HG03457 (cell line): Measurements from ENCODE around the gene TMEM272.

Source experiments
- ATAC-seq: cut with Tn5 transposase; IDR thresholded peaks from one replicate; pipeline ENCODE4 v1.9.1; 2021; ENCODE audit warnings: moderate number of reproducible peaks; ENCODE audit not compliant: unreplicated experiment

The TMEM272 gene

DNA sequence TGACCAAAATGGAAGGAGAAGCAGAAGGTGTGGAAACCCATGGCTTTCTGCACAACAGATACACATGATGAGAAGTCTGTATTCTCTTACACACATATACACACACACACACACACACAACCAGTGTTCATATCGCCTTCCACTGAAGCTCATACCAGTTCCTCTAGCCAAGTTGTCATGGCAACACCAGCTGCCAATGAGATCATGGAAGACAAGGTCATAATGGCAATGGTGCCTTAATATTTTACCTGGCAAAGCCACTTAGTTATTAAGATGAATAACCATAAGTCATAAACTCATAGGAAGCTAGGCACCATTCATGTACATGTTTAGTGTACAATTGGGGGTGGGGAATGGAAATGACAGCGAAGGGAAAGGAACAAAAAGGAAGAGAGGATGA, 38.4 kb downstream of the TMEM272 start:
- no peak for ATAC-seq

DNA sequence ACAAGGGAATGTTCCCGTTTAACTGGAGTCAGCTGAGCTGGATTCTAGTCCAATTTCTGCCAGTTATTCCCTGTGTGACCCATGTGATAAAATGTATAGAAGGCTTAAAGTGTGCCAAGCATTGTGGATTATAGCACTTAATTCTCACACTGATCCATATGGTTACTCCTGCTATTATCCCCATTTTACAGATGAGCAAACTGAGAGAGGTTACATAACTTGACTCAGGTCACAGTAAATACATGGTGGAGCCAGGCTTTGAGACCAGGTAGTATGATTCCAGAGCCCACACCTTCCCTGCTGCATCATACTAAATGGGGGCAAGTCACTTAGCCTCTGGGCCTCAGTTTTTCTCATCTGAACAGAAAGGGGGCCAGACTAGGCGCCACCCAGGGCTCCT, 39.1 kb downstream of the TMEM272 start:
- no peak for ATAC-seq

DNA sequence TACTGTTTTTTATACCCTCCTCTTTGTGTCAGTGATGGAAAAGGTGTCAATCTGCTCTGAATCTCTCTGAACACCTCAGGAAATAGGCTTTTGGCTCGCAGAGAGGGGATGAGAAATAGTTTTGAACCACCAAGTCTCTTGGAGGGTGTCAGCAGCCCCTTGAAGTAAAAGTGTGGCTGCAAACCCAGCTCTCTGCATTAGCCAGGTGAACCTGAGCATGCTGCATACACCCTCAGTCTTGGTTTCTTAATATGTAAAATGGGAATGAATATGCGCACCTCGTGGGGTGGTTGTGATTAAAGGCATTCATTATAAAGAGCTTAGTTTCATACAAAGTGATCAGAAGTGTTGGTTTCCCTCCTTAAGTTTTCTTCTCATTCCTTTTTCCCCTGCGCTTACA, 39.7 kb downstream of the TMEM272 start:
- no peak for ATAC-seq

DNA sequence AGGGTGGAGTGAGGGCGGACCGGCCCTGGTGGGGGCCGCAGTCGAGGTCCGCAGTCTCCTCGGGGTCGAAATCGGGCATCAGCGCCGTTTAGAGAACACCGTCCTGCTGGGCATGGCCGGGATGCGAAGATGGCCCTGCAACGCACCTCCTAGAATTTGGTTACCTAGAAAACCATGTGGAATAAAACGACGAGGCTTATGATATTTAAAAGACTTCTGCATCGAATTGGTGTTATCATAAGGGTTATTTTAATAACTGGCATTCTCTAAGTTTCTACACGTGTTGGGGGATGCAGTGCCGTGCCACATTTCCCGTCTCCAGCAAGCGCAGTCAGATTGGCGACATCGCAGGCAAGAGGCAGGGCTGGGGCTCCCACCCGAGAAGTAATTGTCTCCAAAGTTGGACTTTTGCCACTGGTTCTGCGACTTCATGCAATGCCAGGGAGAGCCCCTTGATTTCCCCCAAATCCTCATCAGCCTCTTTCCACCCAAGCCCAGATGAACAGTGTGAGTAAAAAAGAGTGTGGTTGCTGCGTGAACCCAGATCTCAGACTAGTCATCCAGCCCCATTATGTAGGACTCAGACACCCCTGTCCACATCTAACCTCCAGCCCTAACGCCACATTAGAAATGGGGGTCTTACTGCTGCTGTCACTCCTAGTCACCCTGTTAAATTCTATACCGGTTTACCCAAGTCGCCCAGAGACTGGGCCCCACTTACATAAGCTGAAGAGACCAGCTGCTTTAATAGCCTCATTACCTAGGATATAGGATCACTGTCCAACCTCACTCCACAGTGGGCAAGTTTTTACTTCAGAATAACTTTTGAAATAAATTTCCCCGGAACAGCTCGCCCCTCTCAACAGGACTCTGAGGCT, 40.4 kb downstream of the TMEM272 start:
- no peak for ATAC-seq

DNA sequence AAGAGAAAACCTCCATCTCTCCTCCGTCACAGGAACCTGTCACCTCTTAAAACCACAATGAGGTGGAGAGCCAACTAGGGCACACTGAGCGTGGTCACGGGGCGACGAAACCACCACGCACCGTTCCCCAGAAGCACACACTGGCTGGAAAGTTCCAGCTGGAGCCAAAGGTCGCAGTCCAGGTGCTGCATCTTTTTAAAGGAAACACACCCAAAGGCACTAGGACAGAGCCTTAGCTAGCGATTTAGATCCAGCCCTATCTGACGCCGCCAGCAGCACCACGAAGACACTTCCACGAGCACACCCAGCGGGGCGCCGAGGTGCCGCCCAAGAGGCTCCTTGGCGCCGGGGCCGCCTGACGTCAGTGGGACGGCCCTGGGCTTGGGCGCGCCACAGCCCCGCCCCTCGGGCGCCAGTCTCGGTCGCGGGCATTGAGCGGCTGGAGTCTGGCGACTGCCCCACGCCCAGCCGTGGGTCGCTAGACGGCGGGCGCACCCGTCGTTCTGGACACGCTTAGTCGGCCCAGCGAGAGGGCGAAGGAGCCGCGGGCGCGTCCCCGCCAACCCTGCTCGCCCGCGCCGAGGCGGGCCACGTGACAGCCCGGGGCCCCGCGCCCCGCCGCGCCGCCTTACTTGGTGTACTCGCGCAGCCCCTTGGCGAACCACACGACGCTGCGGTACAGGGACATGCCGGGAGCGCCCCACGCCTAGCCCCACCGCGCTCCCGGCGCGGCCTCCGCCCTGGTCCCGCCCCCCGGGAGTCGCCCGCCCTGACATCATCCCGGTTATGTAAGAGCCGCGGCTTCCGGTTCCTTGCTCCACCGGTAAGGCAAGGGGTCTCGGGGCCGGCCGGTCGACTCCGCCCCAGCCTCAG, 41.3 kb downstream of the TMEM272 start, which contains the start of gene DHRS12:
Gene DHRS12, minus strand, starts transcription at position 742 of the 873 bp plus-strand sequence. CDS start 4,504 bp downstream, outside the sequence.
- peak; percentile 74 for ATAC-seq

DNA sequence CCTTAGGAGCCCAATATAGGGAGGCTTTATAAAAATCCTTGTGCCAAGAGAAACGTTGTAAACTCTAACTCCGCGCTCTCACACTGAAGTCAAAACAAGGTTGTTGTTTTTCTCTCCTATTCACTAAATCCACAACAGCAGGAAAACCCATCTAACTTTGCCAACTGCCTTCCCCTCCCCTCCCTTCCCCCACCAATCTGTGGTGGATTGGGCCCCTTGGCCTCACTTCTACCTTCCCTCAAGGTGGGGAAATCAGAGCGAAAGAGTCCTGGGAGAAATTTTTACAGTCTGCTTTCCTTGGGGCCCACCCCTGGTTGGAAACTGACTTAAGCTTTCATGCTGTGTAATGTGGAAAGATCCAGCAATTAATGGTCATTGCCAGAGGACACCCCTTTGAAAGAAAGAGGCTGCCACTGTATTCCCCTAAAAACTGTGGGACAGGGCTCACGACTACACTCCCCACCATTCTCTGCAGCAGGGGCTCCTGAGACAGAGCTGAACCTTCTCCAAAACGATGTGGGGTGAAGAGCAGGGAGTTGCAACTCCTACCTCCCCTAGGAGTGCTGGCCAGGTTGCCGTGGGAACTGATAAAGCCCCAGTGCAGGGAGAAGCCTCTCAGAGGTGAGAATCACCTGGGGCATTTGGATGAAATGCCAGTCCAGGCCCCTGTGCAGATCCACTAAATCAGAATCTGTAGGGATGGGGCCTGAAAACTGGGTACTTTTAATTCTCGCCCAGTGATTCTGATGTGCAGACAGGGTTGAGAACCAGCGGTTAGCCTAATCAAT, 42.2 kb downstream of the TMEM272 start:
- ATAC-seq: no peak

DNA sequence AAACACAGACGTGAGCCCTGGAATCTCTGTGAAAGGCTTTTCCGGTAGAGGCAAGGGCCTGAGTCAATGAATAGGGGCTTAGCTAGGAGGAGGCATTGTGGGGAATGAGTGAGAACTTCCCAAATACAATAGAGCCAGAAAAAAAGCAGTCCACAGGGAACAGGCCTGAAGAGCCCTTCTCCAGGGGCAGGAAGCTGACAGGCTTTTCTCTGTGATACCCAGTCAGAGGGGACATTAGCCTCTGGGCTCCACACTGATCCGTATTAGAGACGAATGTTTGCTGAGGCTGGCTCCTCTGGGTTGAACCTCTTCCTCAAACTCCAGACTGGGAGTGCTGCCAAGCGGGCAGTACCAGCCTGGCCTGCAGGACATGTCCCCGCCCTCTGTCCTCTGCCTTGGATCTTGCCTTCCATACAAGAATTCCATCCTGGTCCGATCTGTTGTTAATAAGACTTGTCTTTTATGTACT, 43.3 kb downstream of the TMEM272 start:
- no peak for ATAC-seq

DNA sequence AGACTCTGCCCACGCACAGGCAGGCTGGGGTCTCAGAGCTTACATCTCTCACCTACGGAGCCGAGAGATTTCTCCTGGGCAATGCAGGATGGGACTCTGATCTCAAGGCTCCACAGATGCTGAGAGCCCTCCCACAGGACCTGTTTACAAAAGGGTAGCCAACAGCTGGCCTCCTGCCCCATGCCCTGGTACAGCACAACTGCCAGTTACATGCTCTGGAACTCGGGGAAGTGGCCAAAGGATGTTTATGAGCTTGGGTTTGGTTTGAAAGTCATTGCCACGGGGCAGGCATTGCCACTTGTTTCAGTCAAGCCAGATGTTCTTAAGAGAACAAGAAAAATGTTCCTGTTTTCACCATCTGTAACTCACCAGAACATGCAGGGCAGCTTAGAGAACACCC, 44.5 kb downstream of the TMEM272 start:
- no peak for ATAC-seq

DNA sequence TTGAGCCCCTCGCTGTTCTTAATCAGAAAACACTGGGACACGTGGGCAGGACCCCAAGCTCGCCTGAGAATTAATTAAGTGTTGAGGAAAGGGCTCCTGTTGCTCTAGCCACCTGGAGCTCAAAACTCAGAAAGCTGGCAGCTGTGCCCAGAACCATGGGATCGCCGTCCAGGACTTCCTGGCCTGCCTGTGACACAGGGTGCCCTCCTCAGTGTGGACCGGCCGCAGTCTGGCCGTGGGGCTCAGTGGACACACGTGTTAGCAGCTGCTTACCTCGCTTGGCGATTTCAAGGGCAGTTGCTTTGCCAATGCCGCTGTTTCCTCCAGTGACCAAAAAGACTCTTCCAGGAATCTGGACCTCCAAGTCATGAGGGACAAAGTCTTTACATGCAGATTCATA, 45.7 kb downstream of the TMEM272 start:
- no peak for ATAC-seq

DNA sequence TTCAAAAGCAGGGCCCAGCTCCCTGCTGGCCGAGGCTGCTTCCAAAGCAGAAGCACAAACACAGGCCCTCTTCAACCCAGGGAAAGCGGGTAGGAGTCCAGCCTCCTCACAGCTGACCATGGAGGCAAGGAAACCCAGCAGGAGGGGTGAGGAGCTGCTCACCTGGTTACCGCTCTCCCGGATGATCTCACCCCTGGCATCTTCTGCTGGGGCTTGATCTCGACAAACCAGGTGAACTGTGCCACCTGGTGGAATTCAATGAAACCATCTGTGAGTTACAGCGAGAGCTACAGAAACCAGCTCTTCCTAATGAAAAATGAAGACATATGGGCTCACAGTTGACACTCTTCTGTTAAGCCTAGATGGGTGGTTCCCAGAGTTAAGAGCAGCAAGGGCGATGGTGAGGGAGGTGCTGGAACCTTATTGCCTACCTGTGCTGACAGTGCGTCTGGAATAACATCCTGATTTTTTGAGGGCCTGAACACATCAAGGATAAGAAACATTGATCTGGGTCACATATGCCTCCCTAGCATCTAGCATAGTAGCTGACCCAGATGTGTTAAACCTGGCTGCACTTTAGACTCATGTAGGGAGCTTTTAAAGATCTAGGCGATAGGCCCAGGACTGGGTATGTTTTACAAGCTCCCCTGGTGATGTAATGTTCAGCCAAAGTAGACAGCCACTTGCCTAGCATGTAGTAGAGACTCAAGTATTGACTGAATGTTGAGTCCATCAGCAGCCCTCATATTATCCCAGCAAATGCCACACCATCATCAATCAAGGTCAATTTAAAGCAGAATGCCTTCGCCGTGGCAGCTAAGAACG, 47.1 kb downstream of the TMEM272 start:
- no peak for ATAC-seq

DNA sequence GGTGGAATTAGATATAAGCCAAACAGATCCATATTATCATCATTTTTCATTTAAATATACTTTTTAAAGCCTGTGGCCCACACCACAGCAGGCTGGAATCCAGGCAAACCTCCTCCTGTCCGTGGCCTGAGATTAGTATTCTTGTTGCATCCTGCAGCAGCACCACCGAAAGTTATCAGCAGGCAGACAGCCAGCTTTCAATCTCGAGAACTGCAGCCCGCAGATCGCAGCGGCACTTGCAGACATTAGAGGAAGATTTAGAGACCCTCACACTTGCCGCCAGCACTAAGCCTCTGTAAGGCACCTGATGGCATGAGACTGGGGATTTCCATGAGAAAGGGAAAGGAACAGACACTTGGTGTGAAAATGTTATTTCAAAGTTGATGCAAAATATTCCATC, 48.4 kb downstream of the TMEM272 start:
- no peak for ATAC-seq

DNA sequence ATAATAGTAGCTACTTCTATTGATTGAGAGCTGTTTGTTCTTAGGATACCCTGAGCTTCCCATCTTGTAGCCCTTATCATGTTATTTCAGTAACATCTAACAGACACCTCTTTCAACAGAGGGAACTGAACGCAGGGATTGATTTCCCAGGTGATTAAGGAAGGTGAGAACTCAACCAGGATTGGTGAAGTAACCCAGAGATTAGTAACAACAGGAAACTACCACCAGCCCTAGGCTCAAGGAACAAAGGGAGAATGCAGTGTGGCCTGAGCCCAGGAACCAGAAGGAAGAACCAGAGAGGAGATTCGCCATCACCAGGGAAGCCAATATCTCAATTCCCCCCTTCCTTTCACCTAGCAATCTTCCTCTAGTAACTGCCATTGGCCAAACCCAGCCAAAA, 49.6 kb downstream of the TMEM272 start:
- ATAC-seq: no peak

DNA sequence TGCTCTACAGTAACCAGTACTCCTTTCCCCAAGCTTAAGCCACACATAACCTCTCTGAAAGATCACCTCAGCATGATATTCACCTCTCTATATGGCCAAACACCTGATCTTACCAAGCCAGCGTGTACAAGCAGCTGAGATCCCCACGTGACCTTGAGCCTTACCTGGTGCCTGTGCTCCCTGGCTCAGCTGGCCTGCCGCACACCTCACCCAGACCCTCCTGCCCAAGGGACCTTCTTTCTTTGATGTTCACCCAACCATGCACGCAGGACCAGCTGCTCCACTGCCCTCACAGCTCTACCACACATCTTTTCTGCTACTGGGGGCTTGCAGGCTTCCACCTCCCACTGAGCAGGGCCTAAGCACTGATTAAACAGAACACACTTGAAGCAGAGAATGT, 50.0 kb downstream of the TMEM272 start:
- ATAC-seq: no peak

DNA sequence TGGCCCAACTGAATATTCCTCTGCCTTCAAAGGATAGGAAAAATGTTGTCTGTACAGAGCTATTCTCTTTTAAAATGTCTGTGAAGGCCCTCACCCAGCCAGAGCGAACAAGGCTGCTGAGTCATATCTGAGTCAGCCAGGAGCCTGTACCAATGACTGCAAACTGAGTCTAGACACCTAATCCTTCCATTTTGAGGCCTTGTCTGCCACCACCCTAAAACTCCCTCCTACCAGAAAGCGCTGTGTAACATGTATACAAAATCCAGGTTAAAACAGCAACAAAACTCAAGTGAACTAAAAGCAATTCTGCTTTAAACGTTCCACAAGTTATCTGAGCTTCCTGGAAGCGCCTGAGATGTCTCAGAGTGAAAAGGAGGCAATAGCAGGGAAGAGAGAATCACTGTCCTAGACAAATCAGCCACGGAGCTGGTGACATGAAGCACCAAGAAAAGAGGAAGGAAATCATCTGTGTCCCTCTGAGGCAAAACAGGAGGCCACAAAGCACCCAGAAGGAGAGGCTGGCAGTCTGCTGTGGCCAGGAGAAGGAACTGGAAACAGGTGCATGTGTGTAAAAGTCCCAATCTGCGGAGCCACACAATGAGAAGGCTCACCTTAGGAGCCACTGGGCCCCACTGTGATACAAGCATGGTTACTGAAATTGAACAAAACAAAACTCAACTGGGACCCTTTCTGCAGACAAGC, 51.3 kb downstream of the TMEM272 start:
- ATAC-seq: peak; percentile 55

DNA sequence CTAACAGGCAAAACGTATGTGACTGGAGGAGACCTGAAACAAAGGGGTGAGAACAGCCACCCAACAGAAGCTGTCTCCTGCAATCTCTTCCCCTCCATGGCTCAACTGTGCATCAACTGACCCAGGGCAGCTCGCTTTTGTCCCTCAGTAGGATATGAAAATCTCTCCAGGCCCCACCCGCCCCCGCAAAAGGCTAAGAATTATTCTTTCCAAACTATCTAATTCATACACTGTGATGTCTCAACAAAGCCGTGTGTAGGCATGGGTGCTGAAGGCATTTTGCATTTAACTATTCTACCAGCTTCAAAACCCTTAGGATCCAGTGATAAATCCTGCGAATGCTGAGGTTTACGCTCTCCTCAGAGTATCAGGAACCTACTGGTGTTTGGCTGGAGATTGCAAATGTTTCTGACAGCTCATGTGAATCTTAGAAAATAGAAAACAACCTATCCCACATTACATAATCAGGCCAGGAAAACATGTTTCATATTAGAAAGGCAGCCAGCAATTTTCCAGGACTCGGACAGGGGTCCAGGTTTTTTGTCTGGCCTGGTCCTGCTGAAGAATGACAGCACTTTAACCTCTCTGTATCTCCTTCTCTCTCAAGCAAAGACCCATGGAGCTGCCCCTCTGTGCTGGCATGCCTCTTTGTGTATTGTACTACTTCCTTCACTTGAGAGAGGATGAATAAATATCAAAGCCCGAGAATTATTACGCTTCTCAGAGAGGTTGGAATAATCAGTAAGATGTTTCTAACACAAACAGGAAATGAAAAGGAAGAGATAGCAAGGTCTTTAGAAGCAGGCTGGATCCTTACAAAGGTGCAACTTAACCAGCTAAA, 58.3 kb downstream of the TMEM272 start:
- no peak for ATAC-seq

DNA sequence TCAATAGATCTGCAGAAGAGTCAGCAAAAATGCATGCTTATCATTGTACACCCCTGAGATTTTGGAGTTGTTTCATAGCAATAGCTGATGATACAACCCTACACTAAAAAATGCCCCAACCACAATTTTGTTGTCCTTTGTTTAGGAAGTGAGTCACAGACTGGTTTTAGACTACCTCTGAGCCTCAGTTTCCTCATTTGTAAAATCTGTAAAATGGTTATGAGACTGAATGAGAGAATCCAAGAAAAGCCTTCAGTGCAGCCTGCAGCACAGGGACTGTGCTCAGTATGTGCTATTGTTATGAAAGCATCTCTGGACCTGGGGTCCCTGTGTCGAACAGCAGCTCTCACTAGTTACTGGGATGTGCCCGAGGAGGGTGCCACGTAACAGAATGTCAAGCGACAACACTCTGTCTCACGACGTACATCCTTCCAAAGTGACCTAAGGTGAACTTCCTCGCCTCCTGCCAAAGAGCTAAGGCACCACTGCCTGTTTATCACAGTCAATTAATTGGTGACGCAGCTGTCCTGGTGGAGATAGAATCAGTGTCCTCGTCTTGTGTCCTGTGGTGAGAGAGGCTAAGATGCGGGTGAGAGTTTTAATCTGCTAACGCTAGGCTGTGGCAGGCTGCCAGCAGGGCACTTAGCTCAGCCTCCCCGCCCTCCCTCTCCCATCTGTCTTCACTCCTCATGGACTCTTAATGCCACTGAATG, 59.1 kb downstream of the TMEM272 start:
- ATAC-seq: no peak

DNA sequence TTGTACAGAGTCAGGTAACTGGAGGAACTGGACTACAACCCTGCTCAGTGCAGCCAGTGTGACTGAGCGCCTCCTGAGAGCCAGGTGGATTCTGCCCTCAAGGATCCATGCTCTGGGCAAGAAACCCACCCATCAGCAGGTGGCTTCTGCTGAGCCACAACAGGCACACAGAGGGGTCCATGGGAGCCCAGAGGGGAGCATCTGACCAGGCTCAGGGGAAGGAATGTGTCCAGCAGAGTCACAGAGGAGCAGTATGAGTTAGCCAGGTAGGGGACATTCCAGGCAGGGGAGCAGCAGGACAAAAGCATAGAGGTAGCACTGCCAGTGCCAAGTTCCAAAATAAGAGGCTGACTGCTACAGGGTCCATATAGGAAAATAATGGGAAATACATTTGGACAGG, 60.9 kb downstream of the TMEM272 start:
- no peak for ATAC-seq
